HG02642 (cell line): ENCODE results near the gene EIF4E1B.
A peak's percentile ranks its signal among the peaks of the same experiment; 100 is the strongest.

Experiments used
- ATAC-seq: cut with Tn5 transposase; IDR thresholded peaks from one replicate; pipeline ENCODE4 v1.9.1; 2021; ENCODE audit warnings: mild to moderate bottlenecking; ENCODE audit not compliant: unreplicated experiment, poor library complexity

EIF4E1B gene

GRCh38 chr5:176644878-176645670 lies 14.6 kb downstream of the EIF4E1B start:
- no peak for ATAC-seq

- ATAC-seq, result no peak
These were observed 15.7 kb downstream of the EIF4E1B start for GRCh38 chr5:176646049-176646706.

- ATAC-seq, result peak; percentile 1
These were observed 16.2 kb downstream of the EIF4E1B start for GRCh38 chr5:176646707-176647029.

DNA sequence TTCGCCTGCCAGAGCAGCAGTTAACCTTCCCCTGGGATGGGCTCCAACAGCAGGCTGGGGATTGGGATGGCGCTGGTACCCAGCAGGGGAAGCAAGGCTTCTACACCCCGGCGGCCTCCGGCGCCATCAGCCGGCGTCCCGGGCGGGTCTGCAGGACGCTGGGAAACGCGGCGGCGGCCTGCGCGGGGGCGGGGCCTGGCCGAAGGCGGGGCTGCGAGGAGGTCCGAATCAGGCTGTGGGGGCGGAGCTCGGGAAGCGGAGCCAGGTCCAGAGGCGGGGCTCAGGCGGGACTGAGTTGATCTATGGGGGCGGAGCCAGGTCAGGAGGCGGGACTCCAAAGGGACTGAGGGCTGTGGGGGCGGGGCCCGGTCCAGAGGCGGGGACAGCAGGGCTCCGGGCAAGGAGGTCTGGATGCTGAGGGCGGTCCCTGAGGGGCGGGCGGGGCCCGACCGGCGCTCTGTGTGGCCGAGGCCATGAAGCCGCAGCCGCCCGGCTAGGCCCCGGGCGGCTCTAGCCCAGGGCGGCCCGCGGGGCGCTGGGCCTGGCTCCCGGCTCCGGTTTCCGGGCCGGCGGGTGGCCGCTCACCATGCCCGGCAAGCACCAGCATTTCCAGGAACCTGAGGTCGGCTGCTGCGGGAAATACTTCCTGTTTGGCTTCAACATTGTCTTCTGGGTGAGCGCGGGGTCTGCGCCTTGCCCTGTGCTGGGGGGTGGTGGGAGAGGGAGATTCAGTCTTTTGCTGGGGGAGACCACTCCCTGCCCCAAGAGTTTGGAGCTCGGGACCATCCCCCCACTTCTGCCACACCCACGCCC lies 16.8 kb downstream of the EIF4E1B start, which contains the start of gene TSPAN17:
Gene TSPAN17 (plus strand): TSS at position 455 of the 813 bp plus-strand sequence. CDS start 132 bp downstream, at position 587.
- ATAC-seq, result peak; percentile 95

DNA sequence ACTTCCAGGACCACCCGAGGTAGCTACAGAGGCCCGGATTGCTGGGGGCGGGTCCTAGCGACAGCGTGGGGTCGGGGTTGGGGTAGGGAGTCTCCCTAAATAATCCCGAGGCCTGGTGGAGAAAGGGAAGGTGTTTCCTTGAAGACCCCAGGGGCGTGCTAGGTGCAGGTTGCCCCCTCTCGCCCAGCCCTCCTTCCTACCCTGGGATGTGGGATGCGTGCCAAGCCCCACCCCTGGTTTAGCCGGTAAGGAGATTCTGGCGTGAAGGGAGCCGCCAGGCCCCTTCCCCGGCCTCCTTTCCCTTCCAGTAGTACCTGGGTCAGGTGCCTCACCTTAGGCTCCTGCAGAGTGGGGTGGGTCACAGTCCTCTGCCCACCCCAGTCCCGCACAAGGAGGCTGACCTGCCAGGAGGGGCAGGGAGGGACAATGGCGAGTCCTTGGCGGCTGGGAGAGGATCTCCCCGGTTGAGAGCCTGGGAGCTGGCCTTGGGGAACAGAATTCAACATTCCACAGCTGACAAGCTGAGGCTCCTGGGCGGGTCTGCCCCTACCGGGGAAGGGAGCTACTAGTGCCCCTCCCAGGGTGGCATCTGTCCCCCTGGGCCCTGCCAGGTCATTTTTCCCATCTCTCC lies 17.5 kb downstream of the EIF4E1B start:
- no peak for ATAC-seq

DNA sequence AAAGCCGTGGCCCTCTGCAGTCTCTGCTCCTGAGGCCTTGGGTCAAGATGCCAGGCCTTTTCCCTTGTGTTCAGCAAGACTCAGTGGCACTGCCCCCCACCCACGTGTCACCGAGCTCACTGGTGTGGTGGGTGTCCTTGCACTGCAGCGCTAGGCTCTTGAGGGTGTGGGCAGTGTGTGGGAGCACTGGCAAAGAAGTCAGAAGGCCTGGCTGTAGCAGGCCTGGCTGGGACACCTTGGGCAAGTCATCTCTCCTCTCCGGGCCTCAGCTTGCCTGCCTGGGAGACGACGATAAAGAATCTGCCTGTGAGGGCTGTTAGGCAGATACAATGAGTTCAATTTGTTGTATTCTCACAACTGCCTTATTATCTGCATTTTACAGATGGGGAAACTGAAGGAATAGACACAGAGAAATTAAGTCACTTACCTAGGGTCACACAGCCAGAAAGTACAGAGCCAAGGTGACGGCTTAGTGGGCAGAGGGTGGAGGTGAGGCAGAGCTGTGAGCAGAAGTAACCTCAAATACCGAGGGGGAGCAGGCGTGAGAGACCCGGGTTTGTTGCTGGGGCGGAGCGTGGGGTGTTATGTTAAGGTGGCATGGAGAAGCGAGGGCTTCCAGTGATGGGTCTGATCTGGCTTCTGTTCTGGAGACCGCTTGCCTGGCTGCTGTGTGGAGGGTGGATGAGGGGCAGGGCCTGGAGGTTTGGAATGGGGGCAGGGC lies 18.2 kb downstream of the EIF4E1B start:
- no peak for ATAC-seq

- ATAC-seq, result no peak
These were observed 19.9 kb downstream of the EIF4E1B start for GRCh38 chr5:176650354-176650884.

DNA sequence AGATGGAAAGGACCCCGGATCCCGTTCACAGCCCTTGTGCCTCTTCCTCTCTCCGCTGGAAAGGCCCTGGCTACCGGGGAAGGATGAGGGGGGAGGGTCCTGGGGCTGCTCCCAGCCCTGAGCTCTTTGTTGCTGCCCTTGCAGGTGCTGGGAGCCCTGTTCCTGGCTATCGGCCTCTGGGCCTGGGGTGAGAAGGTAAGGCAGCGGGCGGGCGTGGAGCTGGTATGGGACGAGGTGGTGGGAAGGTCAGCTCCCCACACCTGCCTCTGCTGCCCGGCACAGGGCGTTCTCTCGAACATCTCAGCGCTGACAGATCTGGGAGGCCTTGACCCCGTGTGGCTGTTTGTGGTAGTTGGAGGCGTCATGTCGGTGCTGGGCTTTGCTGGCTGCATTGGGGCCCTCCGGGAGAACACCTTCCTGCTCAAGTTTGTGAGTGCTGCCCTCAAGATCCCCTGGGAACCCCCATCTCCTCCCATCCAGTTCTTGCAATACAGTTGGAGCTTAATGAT lies 21.1 kb downstream of the EIF4E1B start:
- ATAC-seq, result no peak

- no peak for ATAC-seq
These were observed 21.7 kb downstream of the EIF4E1B start for GRCh38 chr5:176652136-176652535.

DNA sequence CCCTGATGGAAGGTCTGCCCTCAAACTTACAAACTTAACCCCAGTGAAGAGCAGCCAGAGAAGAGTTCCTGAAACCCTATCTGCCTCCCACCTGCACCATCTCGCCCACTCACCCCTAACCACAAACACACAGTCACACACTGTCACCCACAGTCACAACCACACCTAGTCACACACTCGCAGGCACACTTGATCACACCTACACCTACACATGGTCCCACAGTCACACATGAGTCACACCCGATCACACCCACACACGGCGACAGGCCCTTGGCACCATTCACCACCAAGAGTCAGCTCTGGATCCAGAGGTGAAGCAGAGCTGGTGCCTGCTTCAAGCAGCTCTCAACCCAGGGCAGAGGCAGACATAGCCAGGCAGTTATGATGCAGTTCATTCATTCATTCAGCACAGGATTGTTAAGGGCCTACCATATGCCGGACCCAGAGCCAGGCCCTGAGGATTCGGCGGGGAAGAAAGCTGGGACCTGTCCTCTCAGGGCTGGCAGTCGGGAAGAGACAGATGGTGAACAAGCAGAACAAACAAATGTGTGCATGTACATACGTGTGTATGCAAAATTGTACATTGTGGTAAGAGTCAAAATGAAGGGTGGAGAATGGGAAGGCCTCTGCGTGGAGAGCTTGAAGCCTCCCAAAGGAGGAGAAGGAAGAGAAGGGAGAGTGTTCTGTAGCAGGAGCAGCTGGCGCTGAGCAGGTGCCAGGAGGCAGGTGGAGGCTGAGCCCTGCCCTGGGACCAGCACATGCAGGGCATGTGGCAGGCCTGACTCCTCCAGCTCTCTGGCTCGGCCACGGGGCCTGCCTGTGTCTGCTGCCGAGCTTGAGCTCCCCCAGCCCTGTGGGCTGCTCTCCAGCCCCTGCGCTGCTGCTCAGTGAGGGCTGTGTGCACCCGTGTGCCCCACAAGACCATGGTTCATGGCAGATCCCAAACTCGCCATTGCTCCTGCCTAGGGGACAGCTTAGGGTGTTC lies 23.2 kb downstream of the EIF4E1B start:
- ATAC-seq, result no peak

DNA sequence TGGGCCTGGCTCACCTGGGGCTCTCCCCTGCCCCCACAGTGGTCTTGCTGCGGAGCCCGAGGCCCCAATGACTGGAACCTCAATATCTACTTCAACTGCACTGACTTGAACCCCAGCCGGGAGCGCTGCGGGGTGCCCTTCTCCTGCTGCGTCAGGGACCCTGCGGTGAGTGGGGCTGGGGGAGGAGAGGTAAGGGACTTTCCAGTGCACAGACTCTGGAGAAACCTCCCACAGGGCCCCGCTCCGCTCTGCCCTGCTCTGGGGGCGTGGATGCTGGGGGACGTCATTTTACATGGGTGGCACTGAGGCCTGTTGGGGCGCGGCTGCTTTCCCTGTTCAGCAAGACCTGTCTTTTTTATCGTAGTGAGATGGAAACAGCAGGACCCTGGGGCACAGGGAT lies 24.4 kb downstream of the EIF4E1B start:
- no peak for ATAC-seq

- no peak for ATAC-seq
These were observed 26.1 kb downstream of the EIF4E1B start for GRCh38 chr5:176656467-176656990.

DNA sequence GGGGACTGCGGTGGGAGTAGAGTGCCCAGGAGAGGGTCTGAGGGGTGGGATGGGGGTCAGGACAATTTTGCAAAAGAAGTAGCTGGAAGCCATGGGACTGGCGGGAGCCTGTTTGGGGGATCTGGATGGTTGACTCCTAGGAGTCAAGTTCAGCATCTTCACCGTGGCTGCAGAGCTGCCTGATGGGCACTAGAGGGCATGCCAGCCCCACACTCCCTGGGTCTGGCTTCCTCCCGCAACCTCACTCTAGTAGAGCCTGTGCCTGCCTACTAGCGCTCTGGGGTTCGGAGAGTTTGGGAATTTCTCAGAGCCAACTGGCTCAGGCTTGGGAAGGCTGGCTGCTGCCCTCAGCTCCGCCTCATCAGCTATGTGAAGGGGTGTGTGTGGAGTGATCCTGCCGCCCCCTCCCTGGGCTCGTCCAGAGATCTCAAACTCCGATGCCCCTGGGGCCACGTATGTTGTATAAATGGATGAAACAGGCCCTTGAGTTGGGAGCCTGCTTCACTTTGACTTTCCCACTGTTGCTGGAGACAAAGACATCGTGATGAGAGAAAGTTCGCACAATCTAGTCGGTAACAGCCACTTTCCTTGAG lies 27.6 kb downstream of the EIF4E1B start:
- no peak for ATAC-seq

GRCh38 chr5:176658817-176659511 lies 28.5 kb downstream of the EIF4E1B start:
- no peak for ATAC-seq

- ATAC-seq, result no peak
These were observed 29.0 kb downstream of the EIF4E1B start for GRCh38 chr5:176659512-176659839.

DNA sequence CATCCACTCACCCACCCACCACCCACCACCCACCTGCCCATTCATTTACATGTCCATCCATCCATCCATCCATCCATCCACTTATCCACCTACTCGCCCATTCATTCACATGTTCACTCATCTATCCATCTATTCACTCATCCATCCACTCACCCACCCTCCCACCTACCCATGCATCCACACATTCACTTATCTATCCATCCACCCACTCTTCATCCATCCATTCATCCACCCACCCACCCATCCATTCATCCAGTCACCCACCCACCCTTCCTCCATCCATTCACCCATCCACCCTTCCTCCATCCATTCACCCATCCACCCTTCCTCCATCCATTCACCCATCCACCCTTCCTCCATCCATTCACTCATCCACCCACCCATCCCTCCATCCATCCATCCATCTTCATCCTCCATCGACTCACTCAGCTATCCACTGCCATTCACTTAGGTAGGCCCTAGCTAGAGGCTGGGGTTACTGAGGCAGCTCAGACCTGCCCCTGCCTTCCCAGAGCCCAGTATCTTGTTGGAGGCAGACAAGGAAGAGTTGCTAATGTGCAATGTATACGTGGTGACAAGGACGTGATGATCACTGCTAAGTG lies 29.5 kb downstream of the EIF4E1B start:
- ATAC-seq, result no peak

GRCh38 chr5:176660530-176660859 lies 30.0 kb downstream of the EIF4E1B start:
- peak; percentile 21 for ATAC-seq
